Neural progenitor cell (in vitro differentiated cells): Measurements from ENCODE around the gene ZNF184.

ENCODE experiments used
- CTCF ChIP-seq: fragments of 200-600 bp; sonication (generic); IDR thresholded peaks from 2 replicates; pipeline ENCODE4 v1.5.1; 2017; ENCODE audit warnings: antibody characterized with exemption, mild to moderate bottlenecking
- EZH2 ChIP-seq: fragments of 200-600 bp; sonication (generic); IDR thresholded peaks from 2 replicates; pipeline ENCODE4 v1.6.1; 2017; ENCODE audit warnings: antibody characterized with exemption, mild to moderate bottlenecking, moderate library complexity
- EZH2phosphoT487 ChIP-seq: fragments of 200-600 bp; sonication (generic); IDR thresholded peaks from 2 replicates; pipeline ENCODE4 v1.6.1; 2017; ENCODE audit warnings: antibody characterized with exemption

DNA sequence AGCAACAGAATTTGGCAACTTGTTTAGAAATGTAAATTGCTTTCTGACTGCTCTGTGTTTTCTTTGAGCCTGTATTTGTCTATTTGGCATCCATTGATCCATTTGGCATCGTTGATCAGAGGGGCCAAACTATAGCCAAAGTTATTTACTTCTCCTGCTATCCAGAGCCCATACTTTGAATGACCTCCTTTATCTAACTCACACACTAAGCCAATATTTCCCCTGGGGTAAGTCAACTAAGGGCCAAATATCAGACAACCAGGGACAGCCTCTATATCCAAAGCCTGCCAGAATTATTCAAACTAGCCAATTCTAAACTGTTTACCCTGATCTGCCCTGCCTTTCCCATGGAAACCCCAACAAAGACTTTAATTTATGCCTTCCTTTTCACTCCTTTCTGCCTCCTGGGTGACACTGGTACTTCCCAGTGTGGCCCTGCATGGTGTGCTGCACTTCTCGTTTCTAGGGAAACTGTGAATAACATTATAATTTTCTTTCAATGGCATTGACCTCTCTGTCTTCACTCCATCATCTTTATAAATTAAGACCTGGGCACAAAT is 19.8 kb upstream of the ZNF184 start:
- no peak for TF ChIP-seq CTCF
- no peak for TF ChIP-seq EZH2phosphoT487
- no peak for TF ChIP-seq EZH2
